NK-92 (cell line): ENCODE results near the gene CAB39L.
"Not testable (repeated sequence)": the region's sequence is repeated elsewhere in the genome, so short reads cannot be mapped to it uniquely, and the experiment has no call there.

ENCODE experiments used
- DNase-seq: peaks from one replicate; lab custom pipeline; 2025; ENCODE audit not compliant: unreplicated experiment; lab: John Stamatoyannopoulos, UW

CAB39L gene

GRCh38 chr13:49294723-49295122 lies 149.1 kb downstream of the CAB39L start:
- not testable (repeated sequence) for DNase-seq

- no peak for DNase-seq
Observed at GRCh38 chr13:49292742-49293486, 150.9 kb downstream of the CAB39L start.

- no peak for DNase-seq
Observed at GRCh38 chr13:49288458-49288857, 155.4 kb downstream of the CAB39L start.

- DNase-seq, result no peak
Observed at GRCh38 chr13:49287995-49288394, 155.9 kb downstream of the CAB39L start.

GRCh38 chr13:49279885-49280284 lies 164.0 kb downstream of the CAB39L start:
- no peak for DNase-seq

GRCh38 chr13:49279112-49279511 lies 164.8 kb downstream of the CAB39L start:
- DNase-seq, result no peak

- DNase-seq, result no peak
Observed at GRCh38 chr13:49278211-49278610, 165.7 kb downstream of the CAB39L start.

GRCh38 chr13:49272296-49272695 lies 171.6 kb downstream of the CAB39L start:
- DNase-seq, result no peak

- no peak for DNase-seq
Observed at GRCh38 chr13:49271264-49271663, 172.6 kb downstream of the CAB39L start.

GRCh38 chr13:49265822-49266221 lies 178.0 kb downstream of the CAB39L start:
- no peak for DNase-seq

- no peak for DNase-seq
Observed at GRCh38 chr13:49262634-49263033, 181.2 kb downstream of the CAB39L start.

- no peak for DNase-seq
Observed at GRCh38 chr13:49259586-49259985, 184.3 kb downstream of the CAB39L start.
